HG03066 (cell line): ENCODE data around the gene NMUR2.

Experiments used
- ATAC-seq: cut with Tn5 transposase; IDR thresholded peaks from one replicate; pipeline ENCODE4 v1.9.1; 2021; ENCODE audit warnings: low read depth; ENCODE audit not compliant: unreplicated experiment

NMUR2 gene

DNA sequence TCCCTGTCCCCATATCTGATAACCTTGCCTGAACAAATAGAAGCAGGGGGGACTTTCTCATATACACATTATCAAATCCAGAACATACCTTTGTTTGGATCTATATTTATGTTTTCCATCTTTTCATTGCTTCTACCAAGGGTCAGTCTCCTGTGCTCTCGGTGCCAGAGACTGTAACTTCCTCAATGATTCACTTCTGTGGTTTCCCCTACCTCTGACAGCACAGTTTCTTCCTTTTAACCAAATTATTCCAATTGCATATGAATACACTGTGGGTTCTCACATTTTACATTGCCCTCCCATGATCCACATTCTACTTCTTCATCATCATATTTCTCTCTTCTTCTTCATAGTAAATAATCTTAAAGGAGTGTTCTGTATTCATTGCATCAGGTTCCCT, 32.2 kb downstream of the NMUR2 start:
- no peak for ATAC-seq

DNA sequence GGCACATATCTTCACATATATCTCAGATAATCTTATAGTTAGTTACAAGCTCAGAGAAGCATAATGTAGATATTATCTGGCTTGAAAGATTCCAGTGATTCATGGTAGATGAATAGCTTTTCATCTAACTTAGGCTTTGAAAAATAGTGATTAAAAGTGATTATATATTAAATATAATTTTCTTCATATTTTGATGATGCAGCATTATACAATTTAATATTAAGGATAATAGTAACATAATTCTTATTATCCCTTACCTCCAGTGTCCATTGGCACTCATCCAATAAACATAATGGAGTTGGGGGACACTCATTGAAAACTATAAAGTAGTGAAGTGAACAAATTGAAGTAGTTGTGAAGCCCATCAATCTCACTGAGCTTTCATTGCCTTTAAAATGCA, 35.8 kb downstream of the NMUR2 start:
- ATAC-seq, result no peak

DNA sequence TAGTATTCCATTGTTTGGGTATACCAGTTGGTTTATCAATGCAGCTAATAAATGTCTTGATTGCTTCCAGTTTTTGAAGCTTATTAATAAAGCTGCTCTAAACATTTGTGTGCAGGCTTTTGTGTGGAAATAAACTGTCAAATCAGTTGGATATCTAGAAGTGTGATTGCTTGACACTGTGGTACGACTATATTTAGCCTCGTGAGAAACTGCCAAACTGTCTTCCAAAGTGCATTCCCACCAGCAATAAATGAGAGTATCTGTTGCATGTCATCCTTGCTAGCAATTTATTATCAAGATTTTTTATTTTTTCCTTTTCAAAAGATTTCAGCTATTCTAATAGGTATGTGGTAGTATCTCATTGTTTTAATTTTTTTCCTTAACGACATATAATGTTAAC, 37.5 kb downstream of the NMUR2 start:
- no peak for ATAC-seq

- no peak for ATAC-seq
Observed at GRCh38 chr5:152366716-152367115, 38.4 kb downstream of the NMUR2 start.

- no peak for ATAC-seq
Observed at GRCh38 chr5:152364899-152365298, 40.2 kb downstream of the NMUR2 start.

DNA sequence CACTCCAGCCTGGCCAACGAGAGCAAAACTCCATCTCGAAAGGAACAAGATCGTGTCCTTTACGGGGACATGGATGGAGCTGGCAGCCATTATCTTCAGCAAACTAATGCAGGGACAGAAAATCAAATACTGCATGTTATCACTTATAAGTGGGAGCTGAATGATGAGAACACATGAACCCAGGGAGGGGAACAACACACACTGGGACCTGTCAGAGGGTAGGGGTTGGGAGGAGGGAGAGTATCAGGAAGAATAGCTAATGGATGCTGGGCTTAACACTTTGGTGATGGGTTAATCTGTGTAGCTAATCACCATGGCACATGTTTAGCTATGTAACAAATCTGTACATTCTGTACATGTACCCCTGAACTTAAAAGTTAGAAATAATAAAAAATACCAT, 40.9 kb downstream of the NMUR2 start:
- ATAC-seq, result no peak

DNA sequence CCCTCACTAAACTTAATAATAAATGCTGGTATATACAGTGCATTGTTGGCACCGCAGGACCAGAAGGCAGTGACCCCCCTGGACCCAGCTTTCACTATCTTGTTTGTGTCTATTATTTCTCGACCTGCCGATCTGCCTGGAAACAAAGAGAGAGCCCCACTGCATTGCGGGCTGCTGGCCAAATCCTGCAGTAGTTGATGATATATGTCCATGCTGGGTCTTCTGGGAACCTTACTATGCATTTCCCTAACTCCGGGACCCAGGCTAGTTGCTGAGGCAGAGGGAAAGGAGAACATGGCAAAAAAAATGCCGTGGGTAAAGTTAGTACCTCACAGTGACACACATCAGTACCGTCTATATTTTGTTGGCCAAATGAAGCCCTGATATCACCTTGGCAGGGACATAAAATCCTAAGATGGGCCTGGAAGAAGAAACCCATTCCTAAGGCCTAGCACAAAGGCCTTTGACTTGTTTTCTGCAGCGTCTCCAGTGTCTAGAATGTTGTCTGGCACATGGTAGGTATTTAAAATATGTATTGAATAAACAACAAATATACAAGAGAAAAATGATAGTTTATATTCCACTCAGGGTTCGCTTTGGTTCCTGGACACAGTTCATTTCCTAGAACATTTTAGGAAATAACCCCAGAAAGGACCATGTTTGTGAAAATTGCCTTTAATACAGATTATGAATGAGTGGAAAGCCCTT, 46.1 kb downstream of the NMUR2 start:
- ATAC-seq, result no peak

DNA sequence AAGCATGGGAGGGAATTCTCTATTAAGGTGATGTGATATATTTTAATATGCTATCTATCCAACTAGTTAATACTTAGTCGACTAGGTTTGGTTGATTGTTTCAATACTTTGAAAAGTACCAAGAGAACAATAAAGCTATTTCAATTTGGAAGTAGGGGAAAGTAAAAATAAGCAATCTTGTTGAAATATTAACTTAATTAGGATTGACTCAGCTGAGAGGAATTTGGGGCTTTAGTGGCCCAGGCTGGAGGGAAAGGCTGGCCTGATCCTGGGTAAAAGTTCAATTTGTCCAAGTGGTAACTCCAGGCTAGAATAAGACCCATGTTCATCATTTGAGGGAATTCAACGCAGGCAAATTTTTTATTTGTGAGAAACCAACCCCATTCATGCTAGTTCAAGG, 48.6 kb downstream of the NMUR2 start:
- ATAC-seq, result no peak

GRCh38 chr5:152355061-152355460, 50.0 kb downstream of the NMUR2 start:
- no peak for ATAC-seq

- no peak for ATAC-seq
Observed at GRCh38 chr5:152353001-152353400, 52.1 kb downstream of the NMUR2 start.

GRCh38 chr5:152349683-152350526, 55.2 kb downstream of the NMUR2 start:
- ATAC-seq, result peak; percentile 91
